T-helper 1 cell treated with Interleukin-12 subunit alpha and Interleukin-12 subunit beta and Interleukin-4 antibody, amounts not matched to agents 30 ng/mL and 1 ng/mL, for 36 hours (primary cell): ENCODE measurements around the gene ZNF280B. TPM values are rescaled to one million over a fixed set of nuclear protein-coding genes. Genes with fewer than 3 reads are reported as not detected.

ENCODE experiments used
- total RNA-seq: library from RNA; stranded (reverse); gene quantifications from 2 replicates; pipeline ENCODE4 v1.2.3, GENCODE V29; 2022

Gene ZNF280B
- total RNA-seq, 1 donor from 2014 or later = 2.7 TPM

Other genes with a start within 250 kb of the ZNF280B start
- not detected in 2 replicates for gene ZNF280A, start 11.5 kb upstream of the ZNF280B start, total RNA-seq
- not detected in 2 replicates for gene PRAME, start 50.5 kb upstream of the ZNF280B start, total RNA-seq
- gene GGTLC2, start 135.9 kb upstream of the ZNF280B start, total RNA-seq = not detected in 2 replicates